NCI-H146 treated with DMSO at 0.1 percent for 48 hours (cell line): ENCODE results near the gene COL4A1.

Experiments
- DNase-seq: peaks from one replicate; lab custom pipeline; 2025; ENCODE audit not compliant: unreplicated experiment; lab: John Stamatoyannopoulos, UW

COL4A1 gene

DNA sequence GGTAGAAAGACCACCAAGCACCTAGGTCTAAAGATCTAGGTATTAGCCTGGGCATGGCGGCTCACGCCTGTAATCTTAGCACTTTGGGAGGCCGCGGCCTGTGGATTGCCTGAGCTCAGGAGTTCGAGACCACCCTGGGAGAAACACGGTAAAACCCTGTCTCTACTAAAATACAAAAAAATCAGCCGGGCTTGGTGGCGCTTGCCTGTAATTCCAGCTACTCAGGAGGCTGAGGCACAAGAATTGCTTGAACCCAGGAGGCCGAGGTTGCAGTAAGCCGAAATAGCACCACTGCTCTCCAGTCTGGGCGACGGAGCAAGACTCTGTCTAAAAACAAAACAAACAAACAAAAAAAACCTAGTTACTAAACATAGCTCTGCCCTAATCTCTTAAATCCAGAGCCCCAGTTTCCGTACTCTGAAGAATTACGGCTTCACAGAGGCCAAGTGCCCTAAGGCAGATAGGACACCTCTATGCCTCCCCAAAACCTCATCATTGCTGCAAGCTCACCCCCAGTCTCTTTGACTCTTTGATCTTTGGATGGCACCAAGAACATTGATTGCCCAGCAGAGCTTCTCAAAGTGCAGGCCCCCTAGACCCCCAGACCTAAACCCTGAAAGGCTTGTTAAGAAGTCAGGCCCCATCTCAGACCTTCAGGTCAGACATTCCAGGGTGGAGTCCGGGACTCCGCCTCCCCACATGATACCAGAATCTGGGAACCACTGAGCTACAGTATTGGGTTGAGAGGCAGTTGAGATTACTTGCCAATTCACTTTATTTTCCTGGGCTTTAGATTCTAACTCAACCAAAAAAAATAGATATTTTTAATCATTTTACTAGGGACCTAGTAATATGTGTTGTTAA lies 2.9 kb upstream of the COL4A1 start:
- no peak for DNase-seq

DNA sequence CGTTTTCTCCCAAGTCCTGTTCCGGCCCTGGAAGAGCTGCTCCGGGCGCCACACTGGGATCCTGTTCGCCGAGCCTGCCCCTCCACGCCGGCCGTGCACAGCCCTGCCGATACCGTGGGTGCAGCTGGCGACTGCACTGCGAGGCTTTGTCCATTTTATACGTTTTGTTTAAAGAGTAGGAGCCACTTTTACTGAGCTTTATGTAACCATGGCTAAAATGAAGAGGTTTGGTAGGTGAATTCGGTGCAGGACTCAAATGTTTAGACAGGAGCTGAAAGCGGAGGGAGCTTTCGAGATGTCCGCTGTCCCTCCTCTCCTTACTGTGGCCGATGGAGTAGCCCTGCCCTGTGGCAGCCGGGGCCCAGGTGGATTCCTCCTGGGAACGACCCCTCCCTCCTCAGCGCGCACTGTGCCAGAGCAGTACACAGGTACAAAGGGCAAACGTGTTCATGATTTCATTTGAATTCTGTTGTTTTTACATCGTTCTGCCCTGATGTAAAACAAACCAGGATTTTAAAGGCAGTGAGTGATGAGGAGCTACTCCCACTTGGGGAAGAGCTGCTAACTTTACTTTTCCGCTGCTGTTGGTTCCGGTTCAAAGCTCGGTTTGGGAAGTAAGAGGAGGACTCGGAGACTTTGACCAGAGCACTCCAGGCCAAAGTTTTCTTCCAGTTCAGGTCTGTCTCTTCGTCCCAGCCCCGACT lies 1.9 kb upstream of the COL4A1 start:
- DNase-seq, result no peak

DNA sequence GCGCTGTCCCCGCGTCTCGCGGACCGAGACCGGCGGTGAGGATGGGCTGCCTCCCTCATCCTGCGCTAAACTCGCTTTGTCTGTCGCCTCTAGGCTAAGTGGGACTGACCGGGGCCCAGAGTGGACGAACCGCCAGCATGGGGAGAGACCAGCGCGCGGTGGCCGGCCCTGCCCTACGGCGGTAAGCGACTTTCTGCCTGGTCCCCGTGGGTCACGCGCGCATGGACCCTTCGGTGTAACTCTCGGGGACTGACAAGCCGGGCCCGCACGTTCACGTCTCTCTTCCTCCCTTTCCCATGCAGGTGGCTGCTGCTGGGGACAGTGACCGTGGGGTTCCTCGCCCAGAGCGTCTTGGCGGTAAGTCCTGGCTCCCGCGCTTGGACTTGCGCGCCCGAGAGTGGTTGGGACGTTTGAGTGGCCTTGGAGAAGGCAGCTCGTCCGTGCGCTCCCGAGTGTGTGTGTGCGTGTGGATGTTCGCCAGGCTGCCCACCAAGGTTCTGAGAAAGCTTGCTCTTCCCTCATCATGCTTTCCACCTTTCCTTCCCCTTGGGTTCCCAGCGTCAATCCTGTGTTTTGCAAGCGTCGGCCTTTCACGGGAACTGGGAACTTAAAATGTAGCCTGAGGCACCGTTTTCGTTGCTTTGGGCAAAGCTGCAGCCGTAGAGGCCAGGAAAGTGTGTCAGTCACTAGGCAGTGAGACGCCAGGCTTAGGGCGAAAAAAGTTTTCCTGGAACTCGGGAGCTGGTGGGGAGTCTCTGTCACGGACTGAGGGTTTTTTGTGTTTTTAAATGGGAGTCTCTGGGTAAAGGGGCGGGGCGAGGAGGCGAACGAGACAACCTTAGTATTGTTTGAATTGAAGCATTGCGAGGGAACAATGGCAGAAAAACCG lies 1.1 kb upstream of the COL4A1 start:
- no peak for DNase-seq

DNA sequence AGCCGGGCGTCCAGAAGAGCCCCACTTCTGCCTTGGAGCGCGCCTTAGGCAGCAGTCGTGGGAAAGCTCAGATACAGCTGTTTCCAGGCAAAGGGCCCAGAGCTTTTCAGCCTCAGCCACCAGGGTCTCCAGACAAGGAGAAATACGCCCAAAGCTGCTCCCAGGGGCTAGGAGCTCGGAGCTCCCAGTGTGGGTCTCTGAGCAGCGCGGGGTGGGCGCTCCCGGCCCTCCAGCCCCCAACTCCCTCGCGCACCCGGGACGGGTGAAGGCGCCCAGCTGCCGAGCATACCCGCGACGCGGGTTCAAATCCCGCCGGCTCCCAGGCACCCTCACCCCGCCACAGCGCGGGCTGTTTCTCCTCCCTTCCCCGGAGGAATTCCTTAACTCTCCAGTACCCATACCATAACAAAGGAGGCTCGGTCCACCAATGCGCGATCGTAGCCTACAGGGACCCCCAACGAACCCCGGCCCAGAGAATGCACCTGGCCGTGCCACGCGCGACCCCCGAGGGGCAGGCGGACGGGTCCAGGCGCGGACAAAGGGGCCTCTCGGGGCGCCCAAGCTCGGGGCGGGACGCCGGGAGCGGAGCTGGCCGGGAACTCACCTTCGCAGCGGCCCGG lies 507 bp downstream of the COL4A1 start:
- DNase-seq, result no peak

DNA sequence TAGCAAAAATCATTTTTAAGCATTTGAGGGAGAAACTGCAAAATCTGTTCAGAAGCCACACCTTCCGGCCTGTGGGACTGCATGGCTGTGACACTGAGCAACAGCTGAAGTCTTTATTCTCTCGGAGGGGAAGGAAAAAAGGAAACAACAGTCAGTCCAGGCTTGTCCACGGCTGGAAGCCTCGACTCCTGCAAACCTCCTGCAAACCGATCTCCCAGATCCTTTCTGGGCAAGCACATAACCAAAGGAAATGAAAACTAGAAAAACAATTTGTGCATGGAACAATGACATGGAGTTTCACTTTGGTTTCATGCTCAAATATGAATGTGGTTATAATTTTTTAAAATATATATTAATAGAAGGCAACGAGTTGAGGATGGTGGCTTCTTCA lies 1.0 kb downstream of the COL4A1 start:
- no peak for DNase-seq

DNA sequence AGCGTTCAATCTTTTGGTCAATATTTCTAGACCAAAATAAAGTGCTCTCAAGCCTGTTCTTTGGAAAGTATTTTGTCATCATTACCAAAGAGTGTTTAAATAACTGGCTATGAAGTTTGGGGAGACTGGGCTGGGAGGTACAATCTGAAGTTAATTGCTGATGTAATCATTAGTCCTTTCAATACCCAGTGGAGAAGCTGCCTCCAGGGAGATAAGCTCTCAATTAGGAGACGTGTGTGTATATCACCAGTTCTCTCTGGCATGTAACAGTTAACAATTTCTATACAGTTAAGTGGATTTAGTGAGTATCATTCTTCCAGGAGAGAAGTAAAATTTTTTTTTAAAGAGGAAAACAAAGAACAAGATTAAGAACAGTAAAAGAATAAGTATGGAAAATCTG lies 1.4 kb downstream of the COL4A1 start:
- no peak for DNase-seq

DNA sequence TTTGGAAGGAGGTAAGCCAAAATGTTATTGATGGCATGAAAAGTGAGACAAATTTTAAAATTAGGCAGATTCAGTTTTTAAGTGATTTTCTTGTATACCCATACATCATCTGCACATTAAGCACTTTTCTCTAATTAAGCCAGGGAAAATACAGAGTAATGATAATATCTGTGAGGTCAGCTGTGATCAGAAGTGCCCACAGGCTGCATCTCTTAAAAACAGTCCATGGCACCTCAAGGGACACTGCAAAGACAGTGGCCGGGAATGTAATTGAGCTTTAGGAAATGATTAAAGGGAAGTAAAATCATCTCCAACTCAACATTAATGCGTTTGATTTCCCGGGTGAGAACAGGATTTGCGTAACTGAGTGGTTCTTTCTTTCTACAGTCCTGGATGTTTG lies 2.0 kb downstream of the COL4A1 start:
- no peak for DNase-seq

DNA sequence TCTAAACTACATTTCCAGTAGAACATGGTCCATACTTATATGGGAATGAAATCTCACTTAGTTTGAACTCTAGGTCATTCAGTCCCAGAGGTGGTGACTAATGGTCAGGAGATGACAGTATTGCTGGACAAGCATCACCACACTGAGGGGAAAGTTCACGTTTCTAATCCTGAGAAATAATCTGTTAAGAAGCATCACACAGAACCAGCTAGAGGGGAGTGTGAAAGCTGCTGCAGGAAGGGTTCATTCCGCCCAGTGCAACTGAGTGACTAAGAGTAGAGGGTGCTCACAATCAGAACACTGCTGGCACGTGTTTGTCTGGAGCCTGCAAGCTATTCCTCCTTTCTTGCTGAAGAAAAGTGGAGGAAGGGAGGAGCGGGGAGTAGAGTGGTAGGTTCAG lies 2.7 kb downstream of the COL4A1 start:
- no peak for DNase-seq

DNA sequence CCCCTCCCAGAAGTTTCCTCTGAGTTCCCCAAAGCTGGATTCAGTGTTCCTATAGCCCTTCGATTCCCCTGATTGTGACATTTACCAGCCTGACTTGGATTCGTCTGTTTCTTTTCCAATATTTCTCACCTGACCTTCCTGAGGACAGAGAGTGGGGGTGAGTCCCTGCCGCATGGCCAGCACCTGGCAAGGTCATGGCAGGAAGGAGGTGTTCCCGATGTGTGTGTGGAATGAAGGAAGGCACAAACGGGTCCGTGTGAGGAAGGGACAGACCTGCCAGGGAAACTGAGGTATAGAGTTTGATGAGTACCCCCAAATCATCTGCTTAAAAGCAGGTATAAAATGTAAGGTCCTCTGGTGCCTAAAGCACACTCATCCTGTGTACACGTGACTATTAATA lies 3.3 kb downstream of the COL4A1 start:
- DNase-seq, result no peak

DNA sequence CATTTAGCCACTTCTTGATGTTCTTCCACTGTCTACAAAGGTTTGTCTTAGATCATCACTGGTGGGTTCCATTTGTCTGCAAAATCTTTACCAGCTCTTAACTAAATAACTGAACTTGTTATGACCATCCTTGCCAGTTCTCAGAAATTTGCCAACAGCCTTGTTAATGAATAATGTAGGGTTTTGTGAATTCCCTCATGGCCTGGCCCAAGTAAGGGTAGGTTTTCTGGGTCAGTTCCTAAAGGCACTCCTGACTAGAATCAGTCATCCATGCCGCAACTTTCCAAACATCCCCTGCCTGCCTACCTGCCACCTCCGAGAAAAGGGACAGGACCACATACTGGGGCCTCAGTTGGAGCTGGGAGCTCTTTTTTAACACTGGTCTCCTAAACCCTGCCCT lies 4.0 kb downstream of the COL4A1 start:
- DNase-seq, result no peak

DNA sequence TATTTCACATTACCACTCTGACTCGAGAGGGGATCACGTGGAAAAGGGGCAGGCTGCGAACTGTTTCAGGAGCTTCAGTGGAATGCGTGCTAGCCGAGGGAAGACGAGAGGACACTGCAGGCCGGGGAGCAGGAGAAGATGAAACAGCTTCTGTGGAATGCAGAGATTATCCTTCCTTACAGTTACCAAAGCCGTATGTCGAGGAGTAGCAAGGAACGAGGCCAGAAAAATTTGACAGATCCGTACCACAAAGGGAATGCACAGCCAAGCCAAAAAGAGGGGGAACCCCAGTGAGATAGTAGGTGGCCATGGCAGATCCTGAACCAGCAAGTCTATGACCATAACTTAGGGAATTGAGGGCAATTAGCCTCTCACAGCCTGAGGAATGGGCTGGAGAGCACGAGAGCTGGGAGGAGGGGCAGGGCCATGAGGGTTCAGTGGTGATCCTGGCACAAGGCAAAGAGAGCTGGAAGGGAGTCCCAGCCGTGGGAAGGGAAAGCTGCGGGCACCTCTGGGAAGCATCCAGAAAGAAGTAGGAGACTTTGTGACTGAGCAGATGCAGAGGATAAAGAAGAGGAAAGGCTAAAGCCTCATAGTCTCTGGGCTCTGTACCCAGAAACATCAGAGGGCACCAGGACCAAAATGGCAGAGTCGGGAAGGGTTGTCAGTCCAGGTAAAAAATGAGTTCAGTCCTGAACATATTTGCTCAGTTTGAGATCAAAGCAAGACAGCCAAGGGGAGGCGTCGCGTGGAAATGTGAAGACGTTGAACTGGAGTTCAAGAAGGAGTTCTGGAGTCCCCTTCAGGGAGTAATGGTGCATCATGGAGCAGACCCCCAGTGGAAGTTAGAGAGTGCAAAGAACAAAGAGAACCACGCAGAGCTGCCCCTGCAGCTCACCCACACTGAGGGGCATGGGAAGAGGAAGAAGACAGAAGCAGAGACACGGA lies 5.1 kb downstream of the COL4A1 start:
- DNase-seq, result no peak

DNA sequence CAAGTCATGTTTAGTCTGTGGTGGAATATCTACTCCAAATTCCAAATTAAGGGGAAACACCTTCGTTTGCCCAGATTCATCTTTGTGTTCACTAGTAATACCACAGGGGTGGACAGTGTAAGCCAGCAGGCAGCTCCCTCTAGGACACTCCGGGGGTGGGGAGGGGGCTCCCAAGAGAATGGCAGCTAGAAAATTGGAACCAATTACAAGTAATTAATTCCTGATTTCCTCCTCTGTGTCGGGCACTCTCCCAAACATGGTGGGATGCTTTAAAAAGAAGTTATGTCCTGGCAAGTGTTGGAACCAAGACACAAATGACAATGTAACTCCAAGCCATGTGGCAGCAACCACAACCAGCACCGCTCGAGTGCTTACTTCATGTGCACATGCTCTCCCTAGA lies 5.9 kb downstream of the COL4A1 start:
- DNase-seq, result no peak

DNA sequence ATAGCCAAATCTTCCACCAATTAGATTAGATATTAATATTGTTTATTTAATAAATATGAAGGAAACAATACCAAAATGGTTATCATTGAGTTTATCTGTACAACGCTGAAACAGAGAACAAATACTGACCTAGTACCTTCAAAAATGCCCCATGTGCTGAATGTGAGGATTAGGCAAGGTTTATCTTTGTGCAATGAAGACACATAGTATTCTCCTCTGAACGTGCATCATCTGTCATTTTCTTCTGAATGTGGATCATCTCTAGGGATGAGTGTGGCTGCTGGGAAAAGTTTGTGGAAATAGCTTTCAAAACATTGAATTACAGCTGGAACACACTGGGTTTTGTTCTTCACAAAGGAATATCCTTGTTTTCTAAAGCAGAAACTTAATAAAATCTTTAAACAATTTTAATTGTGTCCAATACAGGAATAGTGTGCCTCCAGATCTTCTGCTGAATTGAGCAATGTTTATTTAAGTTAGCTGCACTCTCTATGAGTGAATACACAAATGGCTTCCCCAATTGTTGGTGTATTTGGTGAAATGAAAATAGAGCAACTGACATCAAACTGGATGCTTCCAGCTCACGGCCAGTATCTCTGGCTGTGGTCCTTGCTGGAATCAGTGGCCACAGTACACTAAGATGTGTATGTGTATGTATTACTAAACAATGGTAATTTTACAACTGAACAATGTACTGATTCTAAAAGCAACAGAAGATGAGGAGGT lies 6.7 kb downstream of the COL4A1 start:
- no peak for DNase-seq

DNA sequence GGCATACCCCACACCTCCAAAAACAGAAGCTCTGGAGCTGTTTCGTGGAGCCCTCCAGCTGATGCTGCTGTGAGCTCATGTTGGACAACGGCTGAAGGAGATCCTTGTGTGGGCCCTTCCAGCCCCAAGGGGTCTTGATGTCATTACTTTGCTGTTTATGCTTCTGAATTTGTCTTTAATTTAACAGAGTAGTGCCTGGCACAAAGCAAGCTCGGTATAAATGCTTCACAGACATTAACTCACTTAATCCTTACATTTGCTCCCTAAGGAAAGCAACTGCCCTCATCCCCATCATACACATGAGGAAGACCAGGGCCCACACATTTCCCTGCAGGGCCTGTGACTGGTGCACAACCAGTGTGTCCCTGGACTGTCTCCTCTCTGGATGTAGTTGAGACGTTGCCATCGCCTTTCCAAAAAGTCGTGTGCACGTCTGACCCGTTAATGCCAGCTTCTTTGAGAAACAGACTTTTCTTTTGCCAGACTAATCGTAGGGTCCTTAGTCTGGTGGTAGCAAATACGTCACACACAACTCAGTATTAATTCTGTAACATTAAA lies 7.6 kb downstream of the COL4A1 start:
- no peak for DNase-seq

DNA sequence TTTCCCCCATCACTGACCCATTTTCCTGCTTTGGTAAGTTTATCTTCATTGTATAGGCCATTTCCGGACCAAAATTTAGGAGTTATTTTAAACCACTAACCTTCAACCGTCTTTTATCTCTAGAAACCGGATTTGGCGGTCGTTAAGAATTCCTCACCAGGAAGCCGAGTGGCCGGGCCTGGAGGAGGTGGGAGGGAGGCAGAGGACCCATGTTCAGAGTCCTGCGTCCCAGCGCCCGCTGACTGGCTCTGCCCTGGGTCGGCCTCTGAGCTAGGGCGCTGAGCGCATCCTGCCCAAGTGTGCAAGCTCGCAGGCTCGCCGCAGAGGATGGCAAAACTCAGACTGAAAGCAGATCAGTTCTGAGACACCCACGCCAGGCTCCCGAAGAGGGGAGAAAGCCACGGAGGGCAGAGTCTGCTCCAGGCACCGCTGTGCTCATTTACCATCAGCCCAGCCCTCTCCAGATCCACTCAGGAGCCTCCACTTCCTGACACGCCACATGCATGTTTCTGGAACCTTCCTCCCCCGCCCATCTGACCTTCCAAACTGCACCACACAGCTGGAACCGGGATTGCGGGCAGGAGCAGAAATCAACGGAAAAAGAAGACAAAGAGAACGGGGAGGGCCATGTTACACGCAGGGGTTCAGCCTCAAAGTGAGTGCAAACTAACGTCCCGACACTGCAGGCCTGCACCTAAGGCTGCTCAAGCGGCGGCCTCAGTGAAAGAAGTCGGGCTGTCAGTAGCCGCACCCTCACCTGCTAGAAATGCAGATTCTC lies 8.3 kb downstream of the COL4A1 start:
- DNase-seq, result no peak

DNA sequence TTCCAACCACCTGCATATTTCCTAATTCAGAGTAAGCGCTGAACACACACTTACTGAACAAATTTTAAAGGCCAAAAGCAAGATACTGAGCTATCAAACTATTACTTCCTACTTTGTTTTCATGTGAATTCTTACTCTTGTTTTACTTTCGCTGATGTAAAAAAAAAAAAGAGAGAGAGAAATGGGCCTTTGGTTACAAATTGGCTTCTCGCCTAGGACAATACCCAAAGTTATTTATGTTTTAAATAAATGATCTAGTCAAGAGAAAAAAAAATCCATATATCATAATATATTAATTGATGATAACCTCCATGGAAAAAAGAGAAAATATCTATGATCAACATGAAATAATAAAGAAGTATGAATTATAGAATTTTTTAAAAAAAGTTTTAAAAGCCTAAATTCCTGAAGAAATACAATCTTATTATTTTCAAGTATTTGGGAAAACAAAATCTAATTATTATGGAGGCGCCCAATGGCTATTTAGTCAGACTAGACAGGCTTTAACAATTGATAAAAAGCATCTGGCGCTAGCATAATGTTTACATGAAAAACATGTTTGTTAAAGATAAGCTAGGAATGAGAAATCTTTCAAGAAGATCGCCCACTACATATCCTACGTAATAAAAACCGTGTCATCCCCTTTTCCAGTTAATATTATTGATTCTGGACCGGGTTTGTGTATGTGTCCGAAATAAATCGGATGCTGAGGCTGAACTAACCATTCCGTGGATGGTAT lies 9.0 kb downstream of the COL4A1 start:
- DNase-seq, result no peak

DNA sequence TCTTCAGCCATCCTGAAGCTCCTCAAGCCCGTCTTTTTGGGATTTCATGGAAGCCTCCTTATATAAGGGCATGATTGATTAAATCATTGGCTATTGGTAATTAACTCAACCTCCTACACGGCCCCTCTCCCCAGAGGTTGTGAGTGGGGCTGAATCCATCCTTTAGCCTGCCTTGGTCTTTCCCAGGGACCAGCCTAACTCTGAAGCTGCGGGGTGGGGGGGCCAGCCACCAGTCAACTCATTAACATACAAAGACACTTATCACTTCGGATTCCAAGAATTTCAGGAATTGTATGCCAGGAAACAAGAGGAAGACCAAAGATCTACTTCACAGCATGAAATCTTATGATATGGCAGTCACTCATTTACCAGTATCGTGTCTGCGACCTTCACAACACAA lies 9.9 kb downstream of the COL4A1 start:
- DNase-seq, result no peak

DNA sequence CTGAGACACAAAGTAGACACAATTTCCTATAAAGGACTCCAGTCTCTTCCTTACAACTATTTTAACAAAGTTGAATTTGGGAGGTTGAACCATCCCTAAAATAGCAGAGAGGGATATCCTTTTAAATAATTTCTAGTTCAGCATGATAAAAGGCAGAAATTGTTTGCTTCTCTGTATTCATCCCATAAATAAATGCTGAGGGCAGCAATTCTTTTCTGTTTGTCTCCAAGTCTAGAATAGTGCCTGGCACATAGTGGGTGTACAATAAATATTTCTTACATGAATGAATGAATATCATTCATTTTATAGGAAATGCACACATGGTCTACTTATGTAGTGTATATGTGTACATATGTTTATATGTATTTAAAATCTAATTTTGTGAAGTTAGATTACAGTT lies 12.3 kb downstream of the COL4A1 start:
- DNase-seq, result no peak
